ENCODE measurements around the gene MACROD2.

DNA sequence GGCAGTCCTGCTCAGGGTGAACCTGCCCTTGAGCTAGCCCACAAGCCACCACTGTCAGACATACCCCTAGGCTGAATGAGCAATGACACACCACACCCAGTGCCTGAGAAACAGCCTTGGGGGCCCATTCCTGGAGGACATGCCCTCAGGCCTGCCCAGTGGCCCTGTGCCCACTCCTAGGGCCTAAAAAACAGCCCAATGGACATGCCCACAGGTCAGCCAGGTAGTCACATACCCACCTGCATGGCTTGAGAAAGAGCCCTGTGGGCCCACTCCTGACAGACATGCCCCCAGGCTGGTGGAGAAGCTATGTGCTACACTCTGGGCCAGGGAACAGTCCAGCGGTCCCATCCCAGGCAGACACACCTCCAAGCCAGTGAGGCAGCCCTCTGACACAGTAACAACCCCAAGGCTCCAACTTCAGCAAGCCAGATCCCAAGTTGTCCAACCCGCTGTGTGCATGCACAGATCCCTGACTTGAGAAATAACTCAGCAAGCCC lies 2086.8 kb downstream of the MACROD2 start:
- TF ChIP-seq, protein P1, sequence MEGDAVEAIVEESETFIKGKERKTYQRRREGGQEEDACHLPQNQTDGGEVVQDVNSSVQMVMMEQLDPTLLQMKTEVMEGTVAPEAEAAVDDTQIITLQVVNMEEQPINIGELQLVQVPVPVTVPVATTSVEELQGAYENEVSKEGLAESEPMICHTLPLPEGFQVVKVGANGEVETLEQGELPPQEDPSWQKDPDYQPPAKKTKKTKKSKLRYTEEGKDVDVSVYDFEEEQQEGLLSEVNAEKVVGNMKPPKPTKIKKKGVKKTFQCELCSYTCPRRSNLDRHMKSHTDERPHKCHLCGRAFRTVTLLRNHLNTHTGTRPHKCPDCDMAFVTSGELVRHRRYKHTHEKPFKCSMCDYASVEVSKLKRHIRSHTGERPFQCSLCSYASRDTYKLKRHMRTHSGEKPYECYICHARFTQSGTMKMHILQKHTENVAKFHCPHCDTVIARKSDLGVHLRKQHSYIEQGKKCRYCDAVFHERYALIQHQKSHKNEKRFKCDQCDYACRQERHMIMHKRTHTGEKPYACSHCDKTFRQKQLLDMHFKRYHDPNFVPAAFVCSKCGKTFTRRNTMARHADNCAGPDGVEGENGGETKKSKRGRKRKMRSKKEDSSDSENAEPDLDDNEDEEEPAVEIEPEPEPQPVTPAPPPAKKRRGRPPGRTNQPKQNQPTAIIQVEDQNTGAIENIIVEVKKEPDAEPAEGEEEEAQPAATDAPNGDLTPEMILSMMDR (IDR thresholded peaks at IDR 0.05), result no peak
- TF ChIP-seq EP300 (IDR thresholded peaks at IDR 0.05), result no peak

Measured in ovary (tissue), 3 donors.